ENCODE data around the gene SPRED2. TPM values are rescaled to one million over a fixed set of nuclear protein-coding genes. Genes with fewer than 3 reads are reported as not detected.

SPRED2 gene
- total and polyA plus RNA-seq, 2 of the 8 experiments (the other 6 are each of a cell fraction or from before 2014, with no cell fraction given), result 15.3 to 22.5 TPM

DNA sequence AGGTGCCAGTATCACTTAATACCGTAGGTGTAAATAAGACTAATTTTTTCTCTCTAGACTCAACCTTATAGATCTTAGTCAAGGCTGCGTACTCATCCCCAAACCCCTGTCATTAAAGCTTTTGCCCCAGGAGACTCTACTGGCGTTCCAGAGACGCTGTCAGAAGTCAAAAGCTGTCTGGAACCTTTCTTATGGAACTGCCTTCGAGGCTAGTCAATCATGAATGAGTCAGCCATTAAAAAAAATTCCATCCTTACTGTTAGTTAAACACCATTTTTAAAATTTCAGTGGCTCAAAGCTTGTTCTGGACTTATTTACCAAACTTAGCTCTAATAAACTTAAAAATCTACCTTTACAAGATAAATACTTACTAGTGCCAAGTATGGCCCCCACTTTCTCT lies 52.1 kb downstream of the SPRED2 start:
- H3K4me3 ChIP-seq (ENCODE audit: extremely low read depth in 1 of 4, insufficient read depth in 2 of 4, low read depth in 3 of 4, low read length in 4 of 4), result no peak overlapping the region
- H3K14ac ChIP-seq (ENCODE audit: insufficient read length), result no peak overlapping the region
- H2BK20ac ChIP-seq (ENCODE audit: low read length), result no peak overlapping the region
- no peak overlapping the region for H3K56ac ChIP-seq (replicated peaks; ENCODE audit: insufficient read length, low read depth, low read length)
- H4K8ac ChIP-seq (ENCODE audit: extremely low read depth, insufficient read depth, low read length), result no peak overlapping the region
- H2AK5ac ChIP-seq (ENCODE audit: low read depth, low read length), result no peak overlapping the region
- peaks cover 3 to 11% of the 10 kb centered on the region in 2 experiments for H4K20me1 ChIP-seq (replicated peaks in 1 of 2; ENCODE audit: control insufficient read depth in 1 of 2, insufficient read depth in 2 of 2, low read length in 2 of 2)
- H3K27ac ChIP-seq (ENCODE audit: low read depth, low read length), result no peak overlapping the region
- no peaks in the 10 kb centered on the region for H3K23me2 ChIP-seq (ENCODE audit: low read depth, low read length)
- H3K18ac ChIP-seq (ENCODE audit: extremely low read depth, low read length), result no peak overlapping the region
- no peak for FAIRE-seq
- peaks cover 0 to 5% (median 3%) of the 10 kb centered on the region in 4 experiments; a peak in 2 of 7 replicates for H3K4me1 ChIP-seq (replicated peaks in 1 of 4; ENCODE audit: control insufficient read depth in 3 of 4, insufficient read depth in 4 of 4, low read length in 3 of 4)
- ChIA-PET CTCF (ENCODE audit: partially characterized antibody) (interaction anchor here (0.6 to 1.9 kb wide), 2 partner anchors 28 to 57 kb away, joined by 3 to 6 read pairs; no protein-coding TSS in a partner anchor), POLR2A (ENCODE audit: partially characterized antibody) (no interaction called here)
- H2BK12ac ChIP-seq (ENCODE audit: low read depth, low read length), result no peak overlapping the region
- H3K9ac ChIP-seq (replicated peaks in 1 of 4; ENCODE audit: extremely low read depth in 1 of 4, low read depth in 3 of 4, low read length in 3 of 4), result no peak overlapping the region
- TF ChIP-seq CBX8 (IDR thresholded peaks at IDR 0.05; ENCODE audit: borderline replicate concordance, low read depth, low read length), result no peak
- TF ChIP-seq, protein P1, sequence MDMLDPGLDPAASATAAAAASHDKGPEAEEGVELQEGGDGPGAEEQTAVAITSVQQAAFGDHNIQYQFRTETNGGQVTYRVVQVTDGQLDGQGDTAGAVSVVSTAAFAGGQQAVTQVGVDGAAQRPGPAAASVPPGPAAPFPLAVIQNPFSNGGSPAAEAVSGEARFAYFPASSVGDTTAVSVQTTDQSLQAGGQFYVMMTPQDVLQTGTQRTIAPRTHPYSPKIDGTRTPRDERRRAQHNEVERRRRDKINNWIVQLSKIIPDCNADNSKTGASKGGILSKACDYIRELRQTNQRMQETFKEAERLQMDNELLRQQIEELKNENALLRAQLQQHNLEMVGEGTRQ (IDR thresholded peaks at IDR 0.05; ENCODE audit: low read length), result no peak
- TF ChIP-seq TEAD4 (IDR thresholded peaks at IDR 0.05; ENCODE audit: low read depth, low read length), result no peak
- TF ChIP-seq ZNF274 (IDR thresholded peaks at IDR 0.05; ENCODE audit: borderline replicate concordance, extremely low read depth, low read length), result no peak
- TF ChIP-seq JUND (IDR thresholded peaks at IDR 0.05; ENCODE audit: low read length), result no peak
- TF ChIP-seq CTBP2 (IDR thresholded peaks at IDR 0.05; ENCODE audit: borderline replicate concordance, insufficient read depth, insufficient read length, low read length), result no peak
- TF ChIP-seq EGR1 (IDR thresholded peaks at IDR 0.05; ENCODE audit: borderline replicate concordance, low read depth, low read length), result no peak
- no peak for TF ChIP-seq SUZ12 (IDR thresholded peaks at IDR 0.05; ENCODE audit: low read length)
- TF ChIP-seq, protein P2, sequence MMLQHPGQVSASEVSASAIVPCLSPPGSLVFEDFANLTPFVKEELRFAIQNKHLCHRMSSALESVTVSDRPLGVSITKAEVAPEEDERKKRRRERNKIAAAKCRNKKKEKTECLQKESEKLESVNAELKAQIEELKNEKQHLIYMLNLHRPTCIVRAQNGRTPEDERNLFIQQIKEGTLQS (IDR thresholded peaks at IDR 0.05; ENCODE audit: insufficient read depth, low read depth, low read length), result no peak
- TF ChIP-seq POLR2A (IDR thresholded peaks at IDR 0.05; ENCODE audit: control extremely low read depth in 1 of 2, low read depth in 2 of 2, low read length in 2 of 2), result no peak
- TF ChIP-seq KDM4A (IDR thresholded peaks at IDR 0.05; ENCODE audit: low read depth, low read length, severe bottlenecking), result no peak
- no peak for TF ChIP-seq FOSL1 (IDR thresholded peaks at IDR 0.05; ENCODE audit: insufficient read depth, low read depth, low read length)
- no peak for DNase-seq (ENCODE audit: low read depth in 1 of 2, low spot score in 2 of 2)
- H3K36me3 ChIP-seq (ENCODE audit: control insufficient read depth in 2 of 4, insufficient read depth in 4 of 4, low read length in 3 of 4), result no peaks in the 10 kb centered on the region
- no peak overlapping the region for H2BK15ac ChIP-seq (ENCODE audit: low read length)
- H4K5ac ChIP-seq (ENCODE audit: insufficient read length, low read depth, low read length), result no peak overlapping the region
- no peak overlapping the region for H3K23ac ChIP-seq (ENCODE audit: insufficient read length)
- peaks cover 2% of the 10 kb centered on the region; the same call in 1 of the 2 replicates for H3K79me1 ChIP-seq (ENCODE audit: low read depth, low read length)
- no peaks in the 10 kb centered on the region for H3K27me3 ChIP-seq (replicated peaks in 1 of 4; ENCODE audit: control insufficient read depth in 3 of 4, extremely low read depth in 1 of 4, insufficient read depth in 3 of 4, low read length in 3 of 4)
- H2BK5ac ChIP-seq (ENCODE audit: low read depth, low read length), result no peak overlapping the region
- no peak overlapping the region for H2AFZ ChIP-seq (ENCODE audit: low read length)
- H4K91ac ChIP-seq (replicated peaks; ENCODE audit: insufficient read length, low read length), result no peak overlapping the region
- H2BK120ac ChIP-seq (replicated peaks; ENCODE audit: low read depth, low read length), result no peak overlapping the region
- no peaks in the 10 kb centered on the region for H3K9me3 ChIP-seq (ENCODE audit: insufficient read depth in 2 of 2, low read depth in 1 of 2, low read length in 1 of 2)
- WGBS, 2 experiments (ENCODE audit: extremely low coverage in 1 of 2, insufficient coverage in 1 of 2, insufficient read length in 1 of 2, insufficient replicate concordance in 2 of 2, low coverage in 1 of 2, low lambda C conversion rate in 2 of 2, missing lambda C conversion rate in 1 of 2), result 74% methylated on average over 5 of the region's 5 CpGs; no CpG with 5 or more reads in 1 of the 2 experiments
- H3K79me2 ChIP-seq (ENCODE audit: control insufficient read depth in 1 of 2, insufficient read depth in 2 of 2, low read length in 2 of 2), result no peaks in the 10 kb centered on the region; a peak in 2 of 4 replicates
- H3K4ac ChIP-seq (replicated peaks; ENCODE audit: insufficient read length, low read depth, low read length), result no peak overlapping the region
- no peak overlapping the region for H3K4me2 ChIP-seq (ENCODE audit: insufficient read depth in 1 of 2, low read depth in 2 of 2, low read length in 2 of 2)

Measured in H1 (cell line).